GM18519 (cell line): ENCODE data around the gene CDC42.
"Not testable (repeated sequence)": the region's sequence is repeated elsewhere in the genome, so short reads cannot be mapped to it uniquely, and the experiment has no call there.

Experiments used
- ATAC-seq: cut with Tn5 transposase; IDR thresholded peaks from one replicate; pipeline ENCODE4 v1.9.1; 2021; ENCODE audit warnings: mild to moderate bottlenecking, moderate library complexity; ENCODE audit not compliant: unreplicated experiment, low FRiP score

Gene CDC42

GRCh38 chr1:22034834-22035233 is 17.7 kb upstream of the CDC42 start:
- ATAC-seq: not testable (repeated sequence)

GRCh38 chr1:22037520-22037919 is 15.0 kb upstream of the CDC42 start:
- ATAC-seq: no peak

- ATAC-seq: no peak
Measured at GRCh38 chr1:22038036-22038435, 14.5 kb upstream of the CDC42 start.

- ATAC-seq: peak; percentile 82
Measured at GRCh38 chr1:22039594-22040285, 12.8 kb upstream of the CDC42 start.

- no peak for ATAC-seq
Measured at GRCh38 chr1:22040286-22040623, 12.3 kb upstream of the CDC42 start.

GRCh38 chr1:22041505-22041904 is 11.0 kb upstream of the CDC42 start:
- no peak for ATAC-seq

GRCh38 chr1:22043198-22043769 is 9.2 kb upstream of the CDC42 start:
- ATAC-seq: no peak

GRCh38 chr1:22044690-22045420 is 7.7 kb upstream of the CDC42 start:
- no peak for ATAC-seq

- ATAC-seq: no peak
Measured at GRCh38 chr1:22045604-22046228, 6.8 kb upstream of the CDC42 start.

- ATAC-seq: no peak
Measured at GRCh38 chr1:22048351-22049192, 3.9 kb upstream of the CDC42 start.

GRCh38 chr1:22050330-22050729 is 2.2 kb upstream of the CDC42 start:
- ATAC-seq: no peak

- ATAC-seq: no peak
Measured at GRCh38 chr1:22051607-22052114, 848 bp upstream of the CDC42 start.

- ATAC-seq: no peak
Measured at GRCh38 chr1:22053017-22053860, 730 bp downstream of the CDC42 start.

- no peak for ATAC-seq
Measured at GRCh38 chr1:22053861-22054770, 1.6 kb downstream of the CDC42 start.

GRCh38 chr1:22055463-22055862 is 3.0 kb downstream of the CDC42 start:
- ATAC-seq: no peak

- no peak for ATAC-seq
Measured at GRCh38 chr1:22056043-22056442, 3.5 kb downstream of the CDC42 start.

- no peak for ATAC-seq
Measured at GRCh38 chr1:22056936-22057335, 4.4 kb downstream of the CDC42 start.

- ATAC-seq: no peak
Measured at GRCh38 chr1:22057861-22058260, 5.4 kb downstream of the CDC42 start.
